RCC 7860 (cell line): ENCODE data around the gene LNPK.
A peak's percentile ranks its signal among the peaks of the same experiment; 100 is the strongest.
"Not testable (repeated sequence)": the region's sequence is repeated elsewhere in the genome, so short reads cannot be mapped to it uniquely, and the experiment has no call there.

Experiments used
- DNase-seq: peaks from one replicate; pipeline ENCODE4 v3.0.0-alpha.2; 2015; ENCODE audit warnings: low spot score
- FAIRE-seq: peaks from 2 replicates; lab custom pipeline; 2012; peaks lifted over from hg19 to GRCh38; lab: Jason Lieb, UNC

The LNPK gene, protein sequence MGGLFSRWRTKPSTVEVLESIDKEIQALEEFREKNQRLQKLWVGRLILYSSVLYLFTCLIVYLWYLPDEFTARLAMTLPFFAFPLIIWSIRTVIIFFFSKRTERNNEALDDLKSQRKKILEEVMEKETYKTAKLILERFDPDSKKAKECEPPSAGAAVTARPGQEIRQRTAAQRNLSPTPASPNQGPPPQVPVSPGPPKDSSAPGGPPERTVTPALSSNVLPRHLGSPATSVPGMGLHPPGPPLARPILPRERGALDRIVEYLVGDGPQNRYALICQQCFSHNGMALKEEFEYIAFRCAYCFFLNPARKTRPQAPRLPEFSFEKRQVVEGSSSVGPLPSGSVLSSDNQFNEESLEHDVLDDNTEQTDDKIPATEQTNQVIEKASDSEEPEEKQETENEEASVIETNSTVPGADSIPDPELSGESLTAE

GRCh38 chr2:176001916-176002687 is at the start of gene LNPK:
TSS of gene LNPK (minus strand) at chr2:176002267. CDS start at chr2:175995584, 6,683 bp downstream.
- DNase-seq (peak; percentile 82), FAIRE-seq (peak; percentile 38)

- FAIRE-seq, result no peak
- DNase-seq, result no peak
Measured at GRCh38 chr2:176039375-176039774, 37.3 kb upstream of the LNPK start.

- DNase-seq (no peak), FAIRE-seq (no peak)
Measured at GRCh38 chr2:176038694-176039093, 36.6 kb upstream of the LNPK start.

DNA sequence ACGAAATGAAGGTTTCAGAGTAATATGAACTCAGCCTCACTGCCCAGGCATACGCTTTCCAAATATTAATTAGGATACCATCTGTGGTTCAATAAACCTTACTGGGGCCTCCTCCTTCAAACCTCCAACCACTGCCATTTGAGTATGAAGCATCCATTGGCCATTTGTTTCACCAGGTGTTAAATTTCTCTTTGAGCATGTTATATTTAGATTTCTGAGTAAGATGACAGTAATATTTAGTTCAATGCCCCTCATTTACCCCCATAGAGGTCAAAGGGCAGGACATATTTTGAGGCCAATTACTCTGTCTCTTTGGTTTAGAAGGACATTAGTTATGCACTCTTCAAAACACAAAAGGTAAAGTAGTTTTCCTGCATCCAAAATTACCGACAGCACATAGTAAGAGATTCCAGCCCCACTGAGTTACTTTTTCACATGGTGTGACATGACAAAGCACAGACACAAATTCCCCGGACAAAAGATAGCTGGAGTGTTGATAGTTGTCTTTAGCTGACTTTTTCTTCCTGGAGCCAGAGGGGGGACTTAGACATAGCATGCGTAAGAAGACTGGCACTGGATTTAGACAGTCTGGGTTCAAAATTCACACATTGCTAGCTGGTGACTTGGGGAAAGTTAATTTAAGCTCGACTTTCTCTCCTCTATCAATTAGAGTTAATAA is 33.1 kb upstream of the LNPK start:
- no peak for FAIRE-seq

DNA sequence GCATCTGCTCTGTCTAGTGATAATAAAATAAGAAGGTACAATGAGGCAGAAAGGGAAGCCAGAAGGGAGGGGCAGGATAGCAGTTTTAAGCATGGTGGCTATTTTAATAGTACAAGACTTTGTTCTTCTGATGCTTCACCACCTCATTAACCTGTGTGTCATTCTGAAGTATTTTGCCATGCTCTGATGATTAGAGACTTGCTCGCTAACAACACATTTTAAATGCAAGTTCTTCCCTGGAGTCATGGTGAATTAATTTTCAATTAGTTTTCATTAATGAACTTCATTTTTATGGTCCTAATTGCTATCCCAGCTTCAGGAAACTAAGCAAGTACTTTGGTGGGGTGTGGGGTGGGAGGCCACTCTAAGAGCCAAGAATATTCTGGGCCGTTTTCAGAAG is 25.7 kb upstream of the LNPK start:
- no peak for DNase-seq
- FAIRE-seq, result no peak

More for the DNA sequence above, 33.1 kb upstream of the LNPK start:
- no peak for DNase-seq

- no peak for DNase-seq
- no peak for FAIRE-seq
Measured at GRCh38 chr2:176025932-176026331, 23.9 kb upstream of the LNPK start.

DNA sequence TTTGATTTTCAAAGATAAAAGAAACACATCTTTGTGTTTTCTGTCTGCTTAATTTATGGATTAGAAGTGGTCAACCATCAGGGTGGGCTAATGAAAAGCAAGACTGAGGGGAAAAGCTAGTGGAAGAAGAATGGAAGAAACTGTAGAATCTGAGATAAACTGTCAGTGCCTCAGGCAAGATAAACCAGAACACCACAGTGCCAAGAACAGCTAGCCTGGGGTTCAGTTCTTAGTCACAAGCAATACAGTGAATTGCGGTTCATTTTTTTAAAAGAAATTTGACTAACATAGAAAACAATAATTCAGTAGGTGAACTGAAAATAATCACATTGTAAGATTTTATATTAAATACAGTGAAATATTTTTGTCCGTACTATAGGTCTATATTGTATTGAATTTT is 22.0 kb upstream of the LNPK start:
- FAIRE-seq, result no peak
- DNase-seq, result no peak

- FAIRE-seq (no peak), DNase-seq (no peak)
Measured at GRCh38 chr2:176022048-176022447, 20.0 kb upstream of the LNPK start.

DNA sequence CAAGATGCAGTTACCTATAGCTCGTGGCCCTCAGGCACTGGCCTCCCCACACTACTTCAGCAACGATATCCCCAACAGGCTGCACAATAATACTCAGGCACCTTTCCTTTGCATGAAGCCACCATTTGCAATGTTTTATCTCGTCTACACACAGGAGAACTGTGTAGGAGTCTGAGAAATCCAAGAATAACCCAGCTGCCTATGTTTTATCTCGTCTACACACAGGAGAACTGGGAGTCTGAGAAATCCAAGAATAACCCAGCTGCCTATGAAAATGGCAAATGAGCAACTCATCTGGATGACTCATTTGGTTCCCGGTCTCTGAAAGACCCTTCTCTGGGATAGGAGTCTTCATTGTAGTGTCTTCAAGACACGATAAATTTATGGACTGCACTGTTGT is 18.3 kb upstream of the LNPK start:
- DNase-seq (no peak), FAIRE-seq (no peak)

GRCh38 chr2:176018708-176019107 is 16.6 kb upstream of the LNPK start:
- DNase-seq, result no peak
- no peak for FAIRE-seq

- DNase-seq (no peak), FAIRE-seq (no peak)
Measured at GRCh38 chr2:176009445-176009844, 7.4 kb upstream of the LNPK start.

- DNase-seq, result no peak
- FAIRE-seq, result no peak
Measured at GRCh38 chr2:176004934-176005333, 2.9 kb upstream of the LNPK start.

- FAIRE-seq (no peak), DNase-seq (no peak)
Measured at GRCh38 chr2:176003958-176004357, 1.9 kb upstream of the LNPK start.

DNA sequence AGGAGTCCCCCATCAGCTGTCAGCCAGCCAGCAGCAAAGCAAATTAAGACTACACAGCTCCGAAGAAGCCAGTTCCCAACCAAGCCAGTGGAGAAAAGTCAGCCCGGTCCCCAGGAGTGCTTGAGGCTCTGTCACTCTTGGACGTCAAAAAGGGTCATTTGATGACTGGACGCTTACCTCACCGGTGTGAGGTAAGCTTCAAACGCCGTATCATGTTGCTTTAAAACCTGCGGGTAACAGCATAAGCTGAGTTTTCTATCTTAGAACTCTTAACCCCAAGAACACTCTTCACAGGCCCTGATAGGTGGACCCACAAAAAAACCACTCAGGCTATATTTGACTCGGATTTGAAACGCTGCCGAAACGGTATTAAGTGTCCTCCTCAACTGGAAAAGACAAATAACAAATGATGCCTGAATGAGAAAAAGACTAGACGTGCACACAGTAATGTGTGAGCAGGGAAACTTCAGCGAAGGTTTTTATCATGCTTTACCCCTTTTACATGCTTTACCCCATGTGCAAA is 682 bp upstream of the LNPK start:
- DNase-seq (no peak), FAIRE-seq (no peak)

DNA sequence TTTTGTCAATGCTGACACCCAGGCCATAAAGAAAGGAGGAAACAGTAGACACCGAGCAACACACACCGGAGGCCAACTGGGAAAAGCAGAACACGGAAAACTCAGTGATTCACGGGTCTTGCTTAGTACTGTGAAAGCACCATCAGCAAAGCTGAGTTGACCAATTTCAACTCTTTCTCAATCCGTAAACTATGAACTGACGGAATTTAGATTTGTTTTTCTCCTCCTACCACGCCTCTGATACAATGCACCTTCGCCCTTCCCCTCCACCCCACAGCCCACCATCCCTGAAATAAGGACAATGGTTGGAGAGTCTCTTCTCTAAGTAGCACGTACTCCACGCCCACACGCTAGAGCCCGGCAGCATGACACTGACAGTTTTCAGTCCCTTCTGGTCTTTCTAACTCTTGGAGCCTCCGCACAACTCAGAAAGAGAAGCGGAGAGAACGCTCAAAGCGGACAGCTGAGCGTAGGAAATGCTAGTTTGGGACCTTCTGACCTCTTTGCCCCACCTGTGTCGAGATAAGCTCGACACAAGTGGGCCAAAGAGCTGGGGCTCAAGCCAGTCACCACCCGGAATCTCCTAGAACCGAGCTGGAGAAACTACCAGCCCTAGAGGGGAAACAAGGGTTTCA is 669 bp downstream of the LNPK start:
- FAIRE-seq, result no peak

GRCh38 chr2:175999283-175999819 is 2.7 kb downstream of the LNPK start:
- DNase-seq (no peak), FAIRE-seq (no peak)

More for the DNA sequence above, 669 bp downstream of the LNPK start:
- peak; percentile 17 for DNase-seq

DNA sequence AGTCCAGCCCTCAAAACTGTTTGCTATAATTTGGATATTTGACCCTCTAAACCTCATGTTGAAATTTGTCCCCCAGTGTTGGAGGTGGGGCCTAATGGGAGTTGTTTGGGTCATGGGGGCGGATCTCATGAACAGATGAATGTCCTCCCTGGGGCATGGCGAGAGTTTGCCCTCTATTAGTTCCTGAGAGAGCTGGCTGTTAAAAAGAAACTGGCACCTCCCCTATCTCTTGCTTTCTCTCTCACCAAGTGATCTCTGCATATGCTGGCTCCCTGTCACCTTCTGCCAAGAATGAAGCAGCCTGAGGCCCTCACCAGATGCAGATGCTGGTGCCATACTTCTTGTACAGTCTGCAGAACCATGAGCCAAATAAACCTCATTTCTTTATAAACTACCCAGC is 12.0 kb downstream of the LNPK start:
- no peak for DNase-seq
- no peak for FAIRE-seq

- FAIRE-seq, DNase-seq: not testable (repeated sequence)
Measured at GRCh38 chr2:175987126-175987525, 14.9 kb downstream of the LNPK start.

DNA sequence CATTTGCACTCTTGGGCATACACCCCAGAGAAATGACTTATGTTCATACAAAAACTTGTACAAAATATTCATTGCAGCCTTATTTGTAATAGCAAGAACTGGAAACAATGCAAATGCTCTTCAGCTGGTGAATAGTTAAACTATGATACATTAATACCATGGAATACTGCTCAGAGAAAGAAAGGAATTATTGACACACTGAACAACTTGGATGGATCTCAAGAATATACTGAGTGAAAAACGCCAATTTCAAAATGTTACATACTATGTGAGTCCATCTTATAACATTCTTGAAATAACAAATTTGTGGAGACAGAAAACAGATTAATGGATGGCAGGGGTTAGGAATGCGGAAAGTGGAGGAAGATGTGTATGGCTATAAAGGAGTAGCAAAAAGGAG is 17.2 kb downstream of the LNPK start:
- DNase-seq, result no peak
- FAIRE-seq, result no peak

DNA sequence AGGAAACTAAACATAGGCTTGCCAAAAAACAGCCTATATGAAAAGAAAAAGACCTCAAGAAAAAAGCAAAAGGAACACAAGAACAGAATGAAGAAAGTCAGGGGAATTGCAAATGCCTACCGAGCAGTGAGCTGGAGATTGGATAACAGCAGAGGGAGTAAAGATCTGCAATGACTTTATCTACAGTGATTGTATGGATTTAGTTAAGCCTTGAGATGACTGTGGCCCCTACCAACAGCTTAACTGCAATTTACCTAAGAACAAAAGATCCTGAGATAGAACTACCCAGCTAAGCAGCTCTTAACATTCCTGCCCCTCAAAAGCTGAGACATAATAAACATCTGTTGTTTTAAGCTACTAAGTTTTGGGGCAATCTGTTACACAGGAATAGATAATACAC is 20.5 kb downstream of the LNPK start:
- FAIRE-seq, result no peak
- DNase-seq, result no peak
